ENCODE results near the gene BPGM.
A peak's percentile ranks its signal among the peaks of the same experiment; 100 is the strongest.

The BPGM gene

GRCh38 chr7:134690016-134690415 lies 43.4 kb downstream of the BPGM start:
- TF ChIP-seq, protein P1, sequence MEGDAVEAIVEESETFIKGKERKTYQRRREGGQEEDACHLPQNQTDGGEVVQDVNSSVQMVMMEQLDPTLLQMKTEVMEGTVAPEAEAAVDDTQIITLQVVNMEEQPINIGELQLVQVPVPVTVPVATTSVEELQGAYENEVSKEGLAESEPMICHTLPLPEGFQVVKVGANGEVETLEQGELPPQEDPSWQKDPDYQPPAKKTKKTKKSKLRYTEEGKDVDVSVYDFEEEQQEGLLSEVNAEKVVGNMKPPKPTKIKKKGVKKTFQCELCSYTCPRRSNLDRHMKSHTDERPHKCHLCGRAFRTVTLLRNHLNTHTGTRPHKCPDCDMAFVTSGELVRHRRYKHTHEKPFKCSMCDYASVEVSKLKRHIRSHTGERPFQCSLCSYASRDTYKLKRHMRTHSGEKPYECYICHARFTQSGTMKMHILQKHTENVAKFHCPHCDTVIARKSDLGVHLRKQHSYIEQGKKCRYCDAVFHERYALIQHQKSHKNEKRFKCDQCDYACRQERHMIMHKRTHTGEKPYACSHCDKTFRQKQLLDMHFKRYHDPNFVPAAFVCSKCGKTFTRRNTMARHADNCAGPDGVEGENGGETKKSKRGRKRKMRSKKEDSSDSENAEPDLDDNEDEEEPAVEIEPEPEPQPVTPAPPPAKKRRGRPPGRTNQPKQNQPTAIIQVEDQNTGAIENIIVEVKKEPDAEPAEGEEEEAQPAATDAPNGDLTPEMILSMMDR (IDR thresholded peaks at IDR 0.05; ENCODE audit: low read depth, low read length, missing control alignments) = peak; percentile 44
- no peak for DNase-seq (ENCODE audit: extremely low read depth, low read depth)
- H3K4me3 ChIP-seq (replicated peaks; ENCODE audit: low read depth, low read length) = no peak overlapping the region

DNA sequence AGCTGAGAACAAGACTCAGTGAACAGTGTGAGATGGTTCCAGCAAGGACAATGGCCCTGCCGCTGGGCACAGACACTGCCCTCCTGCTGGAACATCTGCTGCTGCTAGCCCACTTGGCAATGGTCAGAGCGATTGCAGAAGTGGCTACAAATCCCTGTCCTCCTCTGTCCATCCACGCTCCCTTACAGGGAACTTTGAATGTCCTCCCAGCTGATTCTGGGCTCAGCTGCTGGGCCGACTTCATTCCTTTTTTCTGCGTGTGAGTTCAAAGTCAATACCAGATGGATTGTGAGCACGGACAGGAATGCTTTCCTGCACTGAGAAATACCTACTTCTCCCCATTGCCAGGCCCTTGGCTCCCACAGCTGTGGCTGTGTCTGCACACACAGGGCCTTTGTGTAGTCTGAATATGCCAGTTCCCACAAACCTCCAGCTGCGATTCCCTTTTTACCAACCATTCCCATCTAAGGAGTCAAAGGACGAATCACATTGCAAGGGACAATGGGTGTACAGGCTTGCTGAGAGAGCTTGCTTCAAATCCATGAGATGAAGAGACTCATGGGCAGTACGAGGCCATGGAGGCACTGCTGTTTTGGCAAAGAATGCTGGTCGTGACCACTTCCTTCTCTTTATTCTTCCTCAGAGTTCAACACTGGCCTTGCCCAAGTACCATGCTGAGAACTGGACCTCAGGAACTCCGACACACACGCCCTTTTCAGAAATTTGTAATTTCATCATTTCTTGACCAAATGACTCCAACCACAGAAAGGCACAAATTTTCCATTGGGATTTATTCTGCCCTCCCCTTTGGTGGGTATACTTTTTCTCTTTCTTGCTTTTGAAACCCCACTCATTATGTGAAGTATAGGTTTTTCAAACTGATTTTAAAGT lies 44.2 kb downstream of the BPGM start:
- TF ChIP-seq, protein P1 (IDR thresholded peaks at IDR 0.05; ENCODE audit: low read depth, low read length, missing control alignments) = no peak
- no peak overlapping the region for H3K4me3 ChIP-seq (replicated peaks; ENCODE audit: low read depth, low read length)
- no peak for DNase-seq (ENCODE audit: extremely low read depth, low read depth)

DNA sequence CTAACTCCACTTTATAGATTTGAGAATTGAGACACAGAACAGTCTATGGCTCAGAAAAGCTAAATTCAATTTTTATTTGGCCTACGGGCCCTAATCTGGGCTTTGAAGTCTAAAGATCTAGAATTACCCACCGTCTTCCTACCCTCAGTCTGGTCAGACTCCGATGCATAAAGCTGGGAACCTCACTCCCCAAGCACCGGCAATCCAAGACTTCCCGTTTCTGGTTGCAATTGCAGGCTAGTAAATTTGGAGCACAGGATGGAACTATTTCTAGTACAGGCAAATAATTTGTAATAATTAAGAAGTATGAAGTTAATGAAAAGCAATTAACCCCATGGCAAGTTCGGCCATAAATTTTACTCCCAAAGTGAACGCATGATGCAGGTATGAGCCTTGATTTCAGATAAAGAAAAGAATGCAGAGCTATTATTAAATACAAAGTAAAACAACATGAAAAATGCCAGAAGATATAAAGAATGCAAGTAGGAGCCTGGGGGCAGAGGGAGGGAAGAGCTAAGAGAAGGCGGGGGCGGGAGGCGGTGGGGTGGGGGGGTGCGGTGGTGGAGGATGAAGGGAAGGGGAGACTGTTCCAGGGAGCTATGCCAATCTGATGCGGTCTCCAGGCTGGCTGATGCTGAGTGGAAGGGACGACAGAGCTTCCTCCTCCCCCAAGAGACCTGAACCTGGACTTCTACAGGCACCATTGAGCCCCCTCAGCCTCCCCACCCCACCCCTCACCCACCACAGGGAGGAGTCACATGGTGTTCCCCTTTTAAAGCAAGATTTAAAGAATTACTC lies 45.1 kb downstream of the BPGM start:
- H3K4me3 ChIP-seq (replicated peaks; ENCODE audit: low read depth, low read length) = no peak overlapping the region
- TF ChIP-seq, protein P1 (IDR thresholded peaks at IDR 0.05; ENCODE audit: low read depth, low read length, missing control alignments) = no peak
- DNase-seq (ENCODE audit: extremely low read depth, low read depth) = no peak

DNA sequence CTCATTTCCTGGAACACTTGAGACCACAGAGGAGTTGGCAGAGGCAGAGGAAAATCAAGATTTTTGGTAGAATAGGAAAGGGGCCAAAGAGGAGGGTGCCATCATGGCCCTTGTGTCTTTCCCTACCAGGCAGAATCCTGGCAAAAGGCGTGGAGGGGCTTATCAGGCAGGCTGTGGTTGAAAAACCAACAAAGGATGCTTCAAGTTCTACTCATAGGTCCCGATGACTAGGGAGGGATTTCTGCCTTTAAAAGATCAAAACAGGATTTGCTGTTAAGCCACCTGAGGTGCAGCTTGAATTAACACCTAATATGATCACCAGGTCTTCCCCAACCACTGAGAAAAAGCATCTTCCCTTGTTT lies 45.7 kb downstream of the BPGM start:
- TF ChIP-seq, protein P1 (IDR thresholded peaks at IDR 0.05; ENCODE audit: low read depth, low read length, missing control alignments) = no peak

GRCh38 chr7:134693256-134693655 lies 46.6 kb downstream of the BPGM start:
- TF ChIP-seq, protein P1 (IDR thresholded peaks at IDR 0.05; ENCODE audit: low read depth, low read length, missing control alignments) = no peak
- peak; percentile 93 for DNase-seq (ENCODE audit: extremely low read depth, low read depth)

More for the DNA sequence above, 45.7 kb downstream of the BPGM start:
- no peak overlapping the region for H3K4me3 ChIP-seq (replicated peaks; ENCODE audit: low read depth, low read length)
- DNase-seq (ENCODE audit: extremely low read depth, low read depth) = no peak

GRCh38 chr7:134694299-134694698 lies 47.6 kb downstream of the BPGM start:
- TF ChIP-seq, protein P1 (IDR thresholded peaks at IDR 0.05; ENCODE audit: low read depth, low read length, missing control alignments) = peak; percentile 61
- no peak for DNase-seq (ENCODE audit: extremely low read depth, low read depth)

More at GRCh38 chr7:134693256-134693655, 46.6 kb downstream of the BPGM start:
- no peak overlapping the region for H3K4me3 ChIP-seq (replicated peaks; ENCODE audit: low read depth, low read length)

More at GRCh38 chr7:134694299-134694698, 47.6 kb downstream of the BPGM start:
- no peak overlapping the region for H3K4me3 ChIP-seq (replicated peaks; ENCODE audit: low read depth, low read length)
